Measurements from ENCODE around the gene ERC2. TPM values are rescaled to one million over a fixed set of nuclear protein-coding genes. Genes with fewer than 3 reads are reported as not detected.
"Not testable (repeated sequence)": the region's sequence is repeated elsewhere in the genome, so short reads cannot be mapped to it uniquely, and the experiment has no call there.

ERC2 gene
- total RNA-seq, 2 experiments from 2014 or later: not detected

GRCh38 chr3:55519019-55519418 lies 949.2 kb downstream of the ERC2 start:
- Mint-ChIP-seq H3K4me1 (ENCODE audit: low read depth) (no peaks in the 10 kb centered on the region), H3K27me3 (no peaks in the 10 kb centered on the region), H3K27ac (no peak overlapping the region), H3K4me3 (no peak overlapping the region), H3K36me3 (no peaks in the 10 kb centered on the region), H3K9me3 (no peaks in the 10 kb centered on the region)
- intact Hi-C loops (cut with micrococcal nuclease): no loop called here
- no peak for DNase-seq
- ChIA-PET CTCF (no interaction called here), POLR2A (no interaction called here)

DNA sequence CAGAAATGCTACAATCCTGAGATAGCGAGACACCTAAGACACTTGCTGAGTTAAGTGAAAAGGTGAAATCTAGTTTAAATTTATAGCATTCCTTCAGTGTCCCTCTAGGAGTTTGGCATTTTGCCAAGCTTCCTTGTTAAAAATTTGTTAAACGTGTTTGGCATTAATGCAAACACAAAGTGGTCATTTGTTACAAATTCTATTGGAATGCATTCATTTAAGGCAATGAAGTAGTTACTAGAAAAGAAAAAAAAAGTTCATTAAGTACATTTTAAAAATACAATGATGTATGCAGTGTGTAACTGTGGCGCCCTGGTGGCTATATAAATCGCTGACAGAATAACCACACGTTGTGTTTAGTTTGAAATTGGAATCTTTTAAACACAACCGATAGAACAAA lies 949.8 kb downstream of the ERC2 start:
- Mint-ChIP-seq H3K4me3 (no peak overlapping the region), H3K4me1 (ENCODE audit: low read depth) (no peaks in the 10 kb centered on the region), H3K9me3 (no peaks in the 10 kb centered on the region), H3K27me3 (no peaks in the 10 kb centered on the region), H3K27ac (no peak overlapping the region), H3K36me3 (no peaks in the 10 kb centered on the region)
- ChIA-PET POLR2A (no interaction called here), CTCF (no interaction called here)
- DNase-seq: no peak
- intact Hi-C loops (cut with micrococcal nuclease): no loop called here

DNA sequence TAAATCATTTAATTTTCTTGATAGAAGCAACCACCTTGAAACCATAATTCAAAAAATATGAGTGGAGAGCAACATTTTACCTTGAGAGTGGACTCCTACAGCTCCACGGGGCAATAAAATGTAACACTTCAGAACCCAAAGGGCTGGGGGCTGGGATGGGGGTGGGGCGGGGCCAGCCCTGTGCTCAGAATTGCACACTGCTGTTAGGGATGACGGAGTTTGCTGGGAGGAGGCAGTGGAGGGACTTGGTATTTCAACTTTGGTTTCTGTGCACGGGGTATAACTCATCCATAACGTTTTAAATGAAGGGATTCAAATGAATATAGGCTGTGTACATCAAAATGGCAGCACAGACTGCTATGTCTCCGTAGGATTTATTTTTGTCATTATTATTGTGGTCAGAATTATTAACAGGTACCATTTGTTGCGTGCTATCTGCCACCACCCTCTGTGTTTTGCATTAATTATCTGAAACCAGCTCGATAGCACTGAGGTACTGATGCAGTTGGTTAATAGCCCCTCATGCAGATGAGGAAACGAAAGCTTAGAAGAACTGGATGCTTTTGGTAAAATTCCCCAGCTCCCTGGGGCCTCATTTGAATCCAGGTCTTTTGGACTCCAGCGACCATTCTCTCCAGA lies 951.8 kb downstream of the ERC2 start:
- no peak overlapping the region for H3K27ac Mint-ChIP-seq
- CTCF ChIA-PET: interaction anchor here (0.6 kb wide), 1 partner anchor 20 kb away, joined by 3 read pairs; no protein-coding TSS in a partner anchor
- intact Hi-C loops (cut with micrococcal nuclease): no loop called here
- H3K4me3 Mint-ChIP-seq: no peak overlapping the region
- H3K9me3 Mint-ChIP-seq: no peaks in the 10 kb centered on the region
- POLR2A ChIA-PET: no interaction called here
- H3K4me1 Mint-ChIP-seq (ENCODE audit: low read depth): no peaks in the 10 kb centered on the region
- H3K36me3 Mint-ChIP-seq: no peaks in the 10 kb centered on the region
- no peak for DNase-seq
- no peaks in the 10 kb centered on the region for H3K27me3 Mint-ChIP-seq

- Mint-ChIP-seq H3K4me1 (ENCODE audit: low read depth) (no peaks in the 10 kb centered on the region), H3K27ac (no peak overlapping the region), H3K36me3 (no peaks in the 10 kb centered on the region), H3K9me3 (no peaks in the 10 kb centered on the region), H3K27me3 (no peaks in the 10 kb centered on the region), H3K4me3 (no peak overlapping the region)
- intact Hi-C loops (cut with micrococcal nuclease): no loop called here
- CTCF ChIA-PET: no interaction called here
- DNase-seq: no peak
- POLR2A ChIA-PET: no interaction called here
These were observed 952.6 kb downstream of the ERC2 start for GRCh38 chr3:55515550-55516246.

DNA sequence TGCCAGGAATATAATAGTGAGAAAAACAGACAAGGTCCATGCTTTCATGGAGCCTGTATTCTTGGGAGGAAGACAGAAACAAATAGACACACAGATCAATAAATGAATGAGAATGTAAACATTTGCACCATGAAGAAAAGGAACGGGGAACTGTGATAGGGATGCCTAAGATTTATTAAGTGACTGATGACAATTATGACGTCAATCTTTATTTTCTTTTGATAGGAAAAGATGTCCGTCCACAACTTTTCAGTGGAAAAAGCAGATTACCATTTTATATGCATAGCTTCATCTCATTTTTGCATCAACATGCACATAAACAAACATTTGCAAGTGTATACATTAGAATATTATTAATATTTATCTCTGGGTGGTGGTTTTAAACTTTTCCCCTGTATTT lies 953.3 kb downstream of the ERC2 start:
- Mint-ChIP-seq H3K9me3 (no peaks in the 10 kb centered on the region), H3K27ac (no peak overlapping the region), H3K4me3 (no peak overlapping the region), H3K36me3 (no peaks in the 10 kb centered on the region), H3K27me3 (peaks cover 1% of the 10 kb centered on the region), H3K4me1 (ENCODE audit: low read depth) (no peaks in the 10 kb centered on the region)
- ChIA-PET CTCF (no interaction called here), POLR2A (no interaction called here)
- DNase-seq: no peak
- intact Hi-C loops (cut with micrococcal nuclease): no loop called here

- Mint-ChIP-seq H3K4me3 (no peak overlapping the region), H3K27ac (no peak overlapping the region), H3K27me3 (peaks cover 1% of the 10 kb centered on the region), H3K36me3 (no peaks in the 10 kb centered on the region), H3K9me3 (no peaks in the 10 kb centered on the region), H3K4me1 (ENCODE audit: low read depth) (no peaks in the 10 kb centered on the region)
- ChIA-PET CTCF (no interaction called here), POLR2A (no interaction called here)
- no peak for DNase-seq
- intact Hi-C loops (cut with micrococcal nuclease): no loop called here
These were observed 955.5 kb downstream of the ERC2 start for GRCh38 chr3:55512571-55513343.

DNA sequence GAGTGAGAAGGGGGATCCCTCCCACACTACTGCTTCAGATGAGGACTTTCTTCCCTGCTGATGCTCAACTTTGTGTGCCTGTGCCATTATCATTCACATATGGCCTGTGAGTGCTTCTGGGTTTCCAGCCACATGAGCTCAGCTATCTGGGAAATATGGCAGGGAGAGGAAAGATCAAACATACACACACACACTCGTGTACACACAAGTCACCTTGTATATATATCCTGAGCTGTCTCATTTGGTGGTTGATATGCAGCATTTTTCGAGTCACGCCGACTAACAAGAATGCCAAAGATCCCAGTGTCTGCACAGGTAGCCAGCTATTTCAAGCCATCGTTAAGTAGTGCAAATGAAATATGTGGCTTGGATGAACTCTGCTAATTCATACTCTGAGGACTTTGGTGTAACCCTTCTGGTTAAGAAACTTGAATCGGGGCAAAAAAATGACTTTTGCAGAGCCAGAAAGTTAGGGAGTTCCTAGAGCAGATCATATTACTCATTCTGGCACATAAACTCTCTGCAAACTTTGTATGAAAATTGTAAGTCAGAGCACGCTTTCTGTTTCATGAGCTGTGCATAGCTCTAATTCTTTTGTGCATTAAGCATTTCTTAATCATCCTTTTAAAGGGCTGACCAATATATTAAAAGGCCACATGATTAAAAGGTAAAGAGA lies 956.2 kb downstream of the ERC2 start:
- no peaks in the 10 kb centered on the region for H3K36me3 Mint-ChIP-seq
- peaks cover 1% of the 10 kb centered on the region for H3K27me3 Mint-ChIP-seq
- no peak for DNase-seq
- H3K27ac Mint-ChIP-seq: no peak overlapping the region
- ChIA-PET CTCF (no interaction called here), POLR2A (no interaction called here)
- no peaks in the 10 kb centered on the region for H3K4me1 Mint-ChIP-seq (ENCODE audit: low read depth)
- intact Hi-C loops (cut with micrococcal nuclease): no loop called here
- H3K9me3 Mint-ChIP-seq: no peaks in the 10 kb centered on the region
- no peak overlapping the region for H3K4me3 Mint-ChIP-seq

DNA sequence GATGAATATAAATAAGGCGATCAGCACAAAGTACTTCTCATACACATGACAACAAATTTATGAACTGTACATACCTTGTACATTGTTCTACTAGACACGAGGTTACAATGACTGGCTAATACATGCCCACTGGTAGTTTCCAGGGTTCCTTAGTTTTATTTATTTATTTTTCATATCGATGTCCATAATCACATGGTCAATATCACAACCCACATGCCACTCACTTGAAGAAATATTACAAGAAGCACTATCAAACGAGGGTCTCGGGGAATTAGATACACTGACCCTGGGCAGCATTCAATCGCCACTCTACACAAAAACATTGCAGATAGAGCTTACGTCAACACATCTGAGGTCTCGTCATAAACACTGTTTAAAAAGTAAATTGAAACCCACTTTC lies 959.9 kb downstream of the ERC2 start:
- no peak overlapping the region for H3K27ac Mint-ChIP-seq
- DNase-seq: no peak
- intact Hi-C loops (cut with micrococcal nuclease): no loop called here
- no peaks in the 10 kb centered on the region for H3K4me1 Mint-ChIP-seq (ENCODE audit: low read depth)
- no peaks in the 10 kb centered on the region for H3K9me3 Mint-ChIP-seq
- H3K36me3 Mint-ChIP-seq: no peaks in the 10 kb centered on the region
- ChIA-PET POLR2A (no interaction called here), CTCF (no interaction called here)
- H3K27me3 Mint-ChIP-seq: peaks cover 1% of the 10 kb centered on the region
- H3K4me3 Mint-ChIP-seq: no peak overlapping the region

GRCh38 chr3:55507808-55508207 lies 960.5 kb downstream of the ERC2 start:
- no peaks in the 10 kb centered on the region for H3K9me3 Mint-ChIP-seq
- no peak overlapping the region for H3K27ac Mint-ChIP-seq
- no peaks in the 10 kb centered on the region for H3K4me1 Mint-ChIP-seq (ENCODE audit: low read depth)
- peaks cover 1% of the 10 kb centered on the region for H3K27me3 Mint-ChIP-seq
- H3K4me3 Mint-ChIP-seq: no peak overlapping the region
- DNase-seq: no peak
- CTCF ChIA-PET: no interaction called here
- POLR2A ChIA-PET: no interaction called here
- H3K36me3 Mint-ChIP-seq: no peaks in the 10 kb centered on the region
- intact Hi-C loops (cut with micrococcal nuclease): no loop called here

DNA sequence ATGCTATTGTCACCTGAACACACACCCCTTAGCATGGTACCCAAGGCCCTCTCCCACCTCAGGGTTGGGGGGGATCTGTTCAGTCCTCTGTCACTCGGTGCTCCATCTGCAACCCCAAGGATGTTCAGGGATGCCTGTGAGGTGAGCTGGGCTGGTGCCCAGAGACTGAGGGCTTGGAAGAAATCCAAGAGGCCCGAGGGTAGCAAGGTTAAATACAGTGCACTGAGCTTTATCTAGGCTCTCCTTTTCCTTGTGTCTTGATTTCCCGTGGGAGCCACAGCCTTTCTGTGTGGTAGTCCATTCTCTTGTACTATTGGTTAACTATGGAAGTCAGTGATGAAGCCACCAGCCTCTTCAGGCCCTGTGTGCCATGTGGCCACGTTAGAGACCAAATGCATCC lies 962.5 kb downstream of the ERC2 start:
- no peaks in the 10 kb centered on the region for H3K36me3 Mint-ChIP-seq
- no peaks in the 10 kb centered on the region for H3K9me3 Mint-ChIP-seq
- no peak overlapping the region for H3K27ac Mint-ChIP-seq
- ChIA-PET CTCF (no interaction called here), POLR2A (no interaction called here)
- H3K4me1 Mint-ChIP-seq (ENCODE audit: low read depth): no peaks in the 10 kb centered on the region
- peaks cover 1% of the 10 kb centered on the region for H3K27me3 Mint-ChIP-seq
- no peak overlapping the region for H3K4me3 Mint-ChIP-seq
- intact Hi-C loops (cut with micrococcal nuclease): no loop called here
- no peak for DNase-seq

- H3K27me3 Mint-ChIP-seq; H3K4me3 Mint-ChIP-seq; POLR2A ChIA-PET; intact Hi-C loops (cut with micrococcal nuclease); DNase-seq; CTCF ChIA-PET; H3K9me3 Mint-ChIP-seq; H3K27ac Mint-ChIP-seq; H3K36me3 Mint-ChIP-seq; H3K4me1 Mint-ChIP-seq (ENCODE audit: low read depth): not testable (repeated sequence)
These were observed 963.2 kb downstream of the ERC2 start for GRCh38 chr3:55505102-55505501.

DNA sequence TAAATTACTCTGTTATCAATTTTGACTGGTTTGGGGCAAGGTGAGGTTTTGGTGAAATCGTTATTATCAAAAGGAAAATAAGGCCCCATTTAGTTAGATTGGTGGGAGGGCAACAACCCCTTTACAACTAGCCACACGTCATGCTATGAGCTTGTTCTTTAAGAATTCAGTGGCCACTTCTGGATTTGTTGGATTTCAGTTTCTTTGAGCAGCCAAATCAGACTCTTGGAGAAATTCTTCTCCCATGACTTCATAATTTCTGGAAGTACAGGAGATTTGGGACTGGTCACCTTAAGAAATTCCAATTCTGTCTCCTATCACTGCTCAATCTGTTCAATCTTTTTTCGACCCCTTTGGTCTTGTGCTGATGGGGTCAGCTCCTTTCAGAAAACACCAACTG lies 966.4 kb downstream of the ERC2 start:
- no peak for DNase-seq
- Mint-ChIP-seq H3K4me3 (no peak overlapping the region), H3K4me1 (ENCODE audit: low read depth) (no peaks in the 10 kb centered on the region), H3K27me3 (no peaks in the 10 kb centered on the region), H3K27ac (no peak overlapping the region), H3K9me3 (no peaks in the 10 kb centered on the region), H3K36me3 (no peaks in the 10 kb centered on the region)
- intact Hi-C loops (cut with micrococcal nuclease): no loop called here
- ChIA-PET CTCF (no interaction called here), POLR2A (interaction anchor here (0.7 kb wide), 1 partner anchor 11 kb away, joined by 3 read pairs; no protein-coding TSS in a partner anchor)
